HG03565 (cell line): Measurements from ENCODE around the gene PRDX6.
"Not testable (repeated sequence)": the region's sequence is repeated elsewhere in the genome, so short reads cannot be mapped to it uniquely, and the experiment has no call there.

Source experiments
- ATAC-seq: cut with Tn5 transposase; IDR thresholded peaks from one replicate; pipeline ENCODE4 v1.9.1; 2021; ENCODE audit warnings: mild to moderate bottlenecking, moderate library complexity; ENCODE audit not compliant: unreplicated experiment

Gene PRDX6, protein sequence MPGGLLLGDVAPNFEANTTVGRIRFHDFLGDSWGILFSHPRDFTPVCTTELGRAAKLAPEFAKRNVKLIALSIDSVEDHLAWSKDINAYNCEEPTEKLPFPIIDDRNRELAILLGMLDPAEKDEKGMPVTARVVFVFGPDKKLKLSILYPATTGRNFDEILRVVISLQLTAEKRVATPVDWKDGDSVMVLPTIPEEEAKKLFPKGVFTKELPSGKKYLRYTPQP

DNA sequence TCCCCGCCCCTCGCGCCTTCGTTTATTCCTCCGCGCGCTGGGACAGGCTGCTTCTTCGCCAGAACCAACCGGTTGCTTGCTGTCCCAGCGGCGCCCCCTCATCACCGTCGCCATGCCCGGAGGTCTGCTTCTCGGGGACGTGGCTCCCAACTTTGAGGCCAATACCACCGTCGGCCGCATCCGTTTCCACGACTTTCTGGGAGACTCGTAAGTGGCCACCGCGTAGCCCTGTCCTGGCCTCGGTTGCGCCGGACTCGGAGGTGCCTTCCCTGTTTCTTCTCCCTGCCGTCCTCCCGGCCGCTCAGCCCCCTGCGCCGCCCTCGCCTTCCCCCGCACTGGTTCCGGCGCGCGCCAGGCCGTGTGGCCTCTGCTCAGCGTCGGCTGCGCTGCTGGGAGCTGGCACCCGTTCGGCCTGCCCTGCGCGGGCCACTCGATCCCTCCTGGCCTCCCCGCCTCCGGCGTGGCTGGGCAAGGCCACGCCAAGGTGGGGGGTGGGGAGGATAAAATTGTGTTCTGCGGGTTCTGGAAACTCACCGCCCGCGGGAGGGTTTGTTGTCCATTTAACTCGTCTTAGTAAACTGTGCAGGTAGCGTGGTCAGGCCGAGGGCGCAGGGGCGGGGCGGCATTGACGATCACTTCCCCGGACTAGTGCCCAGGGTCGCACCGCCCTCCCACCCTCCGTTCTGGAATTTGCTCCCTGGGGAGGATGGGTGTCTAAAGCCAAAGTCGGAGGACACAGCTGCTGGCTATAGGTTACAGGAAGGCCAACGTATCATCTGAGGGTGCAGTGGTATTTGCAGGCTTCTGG lies at the start of gene PRDX6:
Gene PRDX6 (plus strand): TSS at position 50 of the 808 bp plus-strand sequence. CDS start 63 bp downstream, at position 113.
- ATAC-seq, result peak; percentile 20

DNA sequence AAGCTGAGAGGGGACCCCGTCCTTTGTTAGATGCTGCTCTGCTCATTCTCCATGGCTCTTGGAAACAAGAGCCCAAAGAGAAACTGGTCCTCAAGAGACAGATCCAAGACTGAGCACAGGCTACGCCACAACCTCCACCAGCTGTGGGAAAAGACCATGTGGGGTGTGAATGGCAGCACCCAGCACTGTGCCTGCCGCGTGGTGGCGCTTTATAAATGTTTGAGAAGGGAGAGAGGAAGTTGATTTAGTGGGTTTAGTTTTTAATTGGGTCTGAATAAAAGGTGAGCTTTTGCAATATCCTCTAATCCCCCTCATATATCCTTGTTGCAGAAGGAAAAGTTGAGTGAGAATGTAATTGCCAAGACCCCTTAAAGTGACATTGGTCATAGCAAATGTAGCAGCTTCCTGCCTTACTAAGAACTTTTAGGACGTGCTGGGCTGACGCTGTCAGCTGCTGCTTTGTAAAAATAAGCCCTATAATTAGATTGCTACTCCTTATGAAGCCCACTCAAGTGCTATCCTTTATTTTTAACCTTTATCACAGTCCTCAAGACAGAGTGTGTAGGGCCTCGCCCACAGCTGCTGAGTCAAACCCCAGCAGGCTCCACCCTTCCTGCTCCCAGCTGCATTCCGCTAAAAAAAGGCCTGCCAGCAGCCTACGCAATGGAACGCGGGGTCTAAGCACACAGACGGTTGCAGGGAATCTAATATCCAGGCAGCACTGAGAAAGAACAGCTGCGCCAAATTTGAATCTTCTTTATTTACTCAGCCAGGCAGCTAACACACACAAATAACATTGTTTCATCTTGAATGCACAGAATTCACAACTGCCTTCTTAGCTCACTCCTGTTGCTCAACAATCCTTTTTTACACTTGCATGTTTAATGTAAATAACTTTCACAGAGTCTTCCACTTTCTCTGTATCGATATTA lies 47.4 kb upstream of the PRDX6 start:
- ATAC-seq, result peak; percentile 61

DNA sequence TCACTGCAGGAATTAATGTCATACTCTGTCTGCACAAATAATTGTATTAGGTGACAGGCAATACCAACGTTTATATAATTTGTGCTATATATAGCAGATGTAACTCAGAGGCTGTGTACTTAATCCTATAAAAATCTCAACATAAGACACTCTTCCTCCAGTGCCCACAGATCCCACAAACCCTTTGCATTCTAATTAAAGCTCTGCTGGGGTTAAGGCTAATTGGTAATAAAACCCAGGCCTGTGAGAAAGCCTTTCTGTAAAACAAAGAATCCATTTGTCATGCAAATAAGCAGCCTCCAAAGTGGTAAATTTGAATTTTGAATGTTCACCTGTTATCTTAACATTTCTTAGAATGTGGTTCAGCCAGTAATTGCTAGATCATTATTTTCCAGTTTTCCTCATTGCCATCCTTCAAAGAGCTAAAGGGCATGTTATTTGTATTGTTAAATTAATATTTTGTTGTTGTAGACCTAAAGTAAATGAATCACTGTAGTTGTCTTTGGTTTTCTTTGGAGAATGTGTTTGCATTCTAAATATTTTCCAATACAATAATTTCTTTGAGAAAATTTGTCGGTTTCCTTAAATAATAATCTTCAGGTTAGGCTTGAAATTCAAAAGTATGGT lies 46.3 kb upstream of the PRDX6 start:
- ATAC-seq, result no peak

DNA sequence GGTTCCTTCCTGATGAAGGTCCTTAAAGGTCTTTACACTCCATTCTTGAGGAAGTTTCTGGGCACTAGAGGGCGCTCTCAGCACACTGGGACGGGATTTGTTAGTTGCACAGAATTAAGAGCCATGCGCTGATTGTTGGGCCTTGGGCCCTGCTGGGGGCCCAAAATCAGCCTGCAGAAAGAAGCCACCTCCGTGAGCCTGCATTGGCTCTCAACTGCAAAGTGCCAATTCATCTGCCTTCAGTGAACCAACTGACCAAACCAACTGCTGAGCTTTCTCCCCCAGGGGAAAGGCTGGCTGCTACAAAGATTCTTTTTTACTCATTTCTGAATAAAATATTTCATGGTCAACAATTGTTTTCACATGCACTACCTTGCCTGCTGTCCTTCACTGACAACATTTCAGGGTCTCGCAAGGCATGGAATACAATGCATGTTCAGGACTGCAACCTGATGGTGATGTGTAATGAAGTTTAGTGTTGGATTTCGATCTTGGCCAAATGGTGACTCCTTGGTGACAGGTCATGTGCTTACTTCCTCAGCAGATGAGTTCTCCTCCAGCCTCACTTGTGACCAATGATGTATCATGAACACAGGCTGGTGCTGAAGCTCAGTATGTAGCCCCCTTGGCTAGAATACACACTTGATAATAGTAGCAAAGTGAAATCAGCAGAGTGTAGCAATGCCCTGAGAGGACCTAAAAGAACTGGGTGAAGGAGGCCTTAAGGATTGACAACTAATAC lies 45.7 kb upstream of the PRDX6 start:
- peak; percentile 49 for ATAC-seq

DNA sequence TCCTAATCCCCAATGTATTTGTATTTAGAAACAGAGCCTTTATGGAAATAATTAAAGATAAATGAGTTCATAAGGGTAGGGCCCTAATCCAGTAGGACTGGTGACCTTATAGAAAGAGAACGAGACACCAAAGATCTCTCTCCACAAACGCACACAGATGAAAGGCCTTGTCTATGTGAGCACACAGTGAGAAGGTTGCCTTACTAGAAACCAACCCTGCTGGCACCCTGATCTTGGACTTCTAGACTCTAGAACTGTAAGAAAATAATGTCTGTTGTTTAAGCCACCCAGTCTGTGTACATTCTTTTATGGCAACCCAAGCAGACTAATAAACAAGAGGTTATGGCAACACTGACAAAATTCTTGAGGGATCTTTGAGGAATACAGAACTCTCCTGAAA lies 44.8 kb upstream of the PRDX6 start:
- ATAC-seq, result no peak

DNA sequence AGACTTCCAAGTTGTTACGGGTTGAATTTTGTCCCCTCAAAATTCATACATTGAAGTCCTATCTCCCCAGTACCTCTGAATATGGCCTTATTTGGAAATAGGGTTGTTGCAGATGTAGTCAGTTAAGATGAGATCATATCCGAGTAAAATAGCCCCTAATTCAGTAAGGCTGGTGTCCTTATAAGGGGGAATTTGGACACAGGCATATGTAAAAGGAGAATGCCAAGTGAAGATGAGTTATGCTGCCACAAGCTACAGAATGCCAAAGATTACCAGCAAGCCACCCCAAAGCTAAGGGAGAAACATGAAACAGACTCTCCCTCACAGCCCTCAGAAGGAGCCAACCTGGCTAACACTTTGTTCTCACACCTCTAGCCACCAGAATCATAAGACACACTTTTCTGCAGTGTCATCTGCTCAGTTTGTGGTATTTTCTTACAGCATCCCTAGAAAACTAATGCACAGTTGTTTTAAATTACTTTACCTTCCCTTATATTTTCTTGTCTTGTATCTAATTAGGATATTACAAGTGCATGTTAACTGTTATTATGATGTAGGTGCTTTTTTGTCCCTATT lies 43.3 kb upstream of the PRDX6 start:
- ATAC-seq, result no peak

DNA sequence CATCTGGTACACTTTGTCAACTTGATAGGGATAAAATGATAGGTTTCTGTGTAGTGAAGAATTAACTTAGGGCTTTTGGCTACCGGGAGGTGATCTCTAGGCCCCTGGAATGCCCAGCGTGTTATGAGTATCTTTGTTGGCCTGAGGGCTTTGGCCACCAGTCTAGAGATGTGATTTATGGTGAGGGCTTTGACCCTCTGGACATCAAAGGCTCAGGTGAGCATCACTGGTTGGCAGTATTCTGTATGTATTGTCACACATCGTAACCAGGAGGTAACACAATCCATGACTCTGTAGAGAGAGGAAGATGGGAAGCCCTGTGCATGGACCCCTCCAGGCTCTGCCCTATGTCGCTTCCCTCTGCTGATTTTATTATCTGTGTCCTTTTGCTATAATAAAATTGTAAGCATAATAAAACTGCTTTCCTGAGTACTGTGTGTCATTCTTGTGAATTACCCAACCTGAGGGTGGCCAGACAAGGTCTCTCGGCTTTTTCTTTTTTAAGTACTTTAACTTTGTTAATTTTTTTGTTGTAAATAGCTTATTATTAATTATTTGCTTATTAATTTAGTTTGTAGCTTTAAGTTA lies 40.2 kb upstream of the PRDX6 start:
- ATAC-seq, result no peak

DNA sequence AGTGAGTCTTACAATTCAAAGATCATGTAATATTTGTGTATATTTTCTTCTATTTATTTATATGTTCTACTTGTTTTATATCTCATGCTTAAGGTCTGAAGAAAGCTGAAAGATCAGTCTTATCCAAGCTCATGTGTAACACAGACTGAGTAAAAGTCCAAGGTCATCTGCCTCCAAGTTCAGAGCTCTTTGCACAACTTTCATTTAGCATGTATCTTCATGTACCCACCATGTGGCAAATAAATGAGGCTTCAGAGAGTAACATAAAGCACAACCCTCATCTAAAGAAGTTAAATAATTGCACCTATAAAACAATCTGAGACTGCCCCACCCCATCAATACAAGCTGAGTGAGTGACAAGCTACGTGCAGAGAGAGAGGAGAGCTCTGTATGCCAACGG lies 38.5 kb upstream of the PRDX6 start:
- ATAC-seq, result no peak

DNA sequence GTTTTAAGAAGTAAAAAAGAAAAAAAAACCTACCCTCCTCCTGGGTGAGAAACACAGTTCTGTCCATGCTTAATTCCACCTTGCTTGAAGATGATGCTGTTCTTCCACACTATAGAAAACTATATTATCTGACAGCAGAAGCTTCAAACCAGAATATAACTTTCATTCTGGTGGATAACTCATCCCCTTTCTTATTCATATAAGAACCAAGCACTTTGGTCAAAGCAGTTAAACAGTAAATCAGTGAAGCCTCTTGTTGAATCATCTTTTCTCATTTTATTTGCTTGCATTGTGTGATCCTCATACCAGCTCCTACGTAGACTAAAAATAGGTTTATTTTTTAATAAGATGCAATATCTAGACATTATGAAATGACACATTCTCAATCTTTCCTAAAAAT lies 36.7 kb upstream of the PRDX6 start:
- ATAC-seq, result no peak

DNA sequence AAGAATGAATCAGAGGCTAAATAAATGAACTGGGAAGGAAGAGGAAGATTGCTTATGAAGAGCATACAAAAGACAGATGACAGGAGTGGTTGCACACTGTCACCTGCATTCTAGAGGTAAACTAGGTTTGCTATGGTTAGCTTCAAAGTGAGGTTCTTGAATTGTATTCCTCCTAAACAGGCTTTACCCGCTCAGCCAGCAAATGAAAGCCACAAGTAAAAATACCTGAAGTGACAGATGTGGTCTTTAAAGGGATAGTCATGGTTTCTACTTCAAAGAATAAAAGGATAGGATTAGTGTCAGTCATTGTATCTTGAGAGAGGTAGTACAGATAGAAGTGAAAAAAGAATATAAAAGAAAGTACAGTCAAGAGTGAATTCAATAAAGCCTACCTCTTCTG lies 32.4 kb upstream of the PRDX6 start:
- ATAC-seq, result peak; percentile 48

DNA sequence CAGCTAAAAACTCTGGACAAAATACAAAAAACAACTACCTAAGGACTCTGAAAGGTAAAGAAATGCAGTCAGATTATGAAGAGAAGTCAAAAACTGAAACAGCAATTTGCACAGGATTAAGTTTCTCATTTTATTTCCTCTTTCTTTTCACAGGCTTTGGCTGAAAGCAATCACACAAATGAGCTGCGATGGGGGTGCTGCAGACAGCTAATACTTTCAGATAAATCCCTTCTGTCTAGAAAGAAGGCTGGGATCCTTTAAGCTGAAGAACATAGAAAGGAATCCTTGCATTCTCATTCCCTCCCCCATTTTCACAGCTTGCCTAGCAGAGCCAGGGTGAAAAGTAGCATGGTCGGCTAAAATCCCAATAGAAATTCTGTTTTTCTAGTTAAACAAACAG lies 32.0 kb upstream of the PRDX6 start:
- ATAC-seq, result peak; percentile 24

DNA sequence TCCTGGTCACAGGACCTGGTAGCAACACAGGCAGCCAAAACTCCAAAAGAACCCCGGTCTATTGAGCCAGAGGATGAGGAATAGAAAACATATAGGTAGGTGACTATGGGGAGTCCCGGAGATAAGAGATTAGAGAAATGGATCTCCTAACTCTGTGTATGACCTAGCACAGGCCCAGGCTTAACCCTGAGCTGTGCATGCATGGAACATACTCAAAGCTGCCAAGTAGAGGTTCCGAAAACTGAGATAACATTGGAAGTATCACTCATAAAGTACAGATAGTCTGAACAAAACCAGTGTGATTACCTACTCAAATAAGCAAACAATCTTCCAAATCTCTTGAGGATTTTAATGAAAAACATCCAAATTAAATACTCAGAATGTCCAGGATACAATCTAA lies 31.5 kb upstream of the PRDX6 start:
- ATAC-seq, result no peak

DNA sequence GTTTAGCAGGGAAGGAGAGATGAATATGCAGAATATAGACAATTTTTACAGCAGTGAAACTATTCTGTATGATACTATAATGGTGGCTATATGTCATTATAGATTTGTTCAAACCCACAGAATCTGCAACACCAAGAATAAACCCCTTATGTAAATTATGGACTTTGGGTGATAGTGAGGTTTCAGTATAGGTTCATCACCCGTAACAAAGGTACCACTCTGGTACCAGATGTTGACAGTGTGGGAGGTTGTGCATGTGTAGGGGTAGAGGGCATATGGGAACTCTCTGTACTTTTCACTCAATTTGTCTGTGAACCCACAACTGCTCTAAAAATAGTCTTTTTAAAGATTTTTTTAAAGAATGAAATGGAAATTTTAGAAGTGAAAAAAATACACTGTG lies 29.9 kb upstream of the PRDX6 start:
- no peak for ATAC-seq

DNA sequence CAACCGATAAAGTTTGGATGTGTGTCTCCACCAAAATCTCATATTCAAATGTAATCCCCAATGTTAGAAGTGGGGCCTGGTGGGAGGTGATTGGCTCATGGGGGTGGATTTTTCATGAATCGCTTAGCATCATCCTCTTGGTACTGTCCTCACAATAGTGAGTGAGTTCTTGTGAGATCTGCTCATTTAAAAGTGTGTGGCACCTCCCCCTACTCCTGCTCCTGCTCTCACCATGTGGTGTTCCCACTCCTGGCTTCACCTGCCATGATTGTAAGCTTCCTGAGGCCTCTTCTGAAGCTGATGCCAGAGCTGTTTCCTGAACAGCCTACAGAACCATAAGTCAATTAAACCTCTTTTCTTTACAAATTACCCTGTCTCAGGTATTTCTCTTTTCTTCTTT lies 28.2 kb upstream of the PRDX6 start:
- no peak for ATAC-seq

DNA sequence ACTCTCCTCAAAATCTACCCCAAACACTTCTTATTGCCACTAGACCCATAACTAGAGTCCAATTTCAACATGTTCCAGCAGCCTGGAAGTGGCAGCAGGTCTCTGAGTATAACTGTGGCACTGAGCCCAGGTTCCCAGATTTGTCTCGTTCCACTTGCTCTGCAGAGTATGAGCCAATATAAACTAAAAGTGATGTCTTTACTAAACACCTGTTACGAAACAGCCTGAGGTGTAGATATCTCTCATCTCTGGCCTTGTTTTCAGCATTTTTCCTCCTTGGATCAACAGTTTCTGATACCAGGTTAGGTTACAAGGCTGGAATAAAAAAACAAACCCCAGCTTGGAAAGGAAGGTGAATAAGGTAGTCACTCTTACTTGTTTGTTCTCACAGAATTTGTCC lies 25.2 kb upstream of the PRDX6 start:
- ATAC-seq, result no peak

DNA sequence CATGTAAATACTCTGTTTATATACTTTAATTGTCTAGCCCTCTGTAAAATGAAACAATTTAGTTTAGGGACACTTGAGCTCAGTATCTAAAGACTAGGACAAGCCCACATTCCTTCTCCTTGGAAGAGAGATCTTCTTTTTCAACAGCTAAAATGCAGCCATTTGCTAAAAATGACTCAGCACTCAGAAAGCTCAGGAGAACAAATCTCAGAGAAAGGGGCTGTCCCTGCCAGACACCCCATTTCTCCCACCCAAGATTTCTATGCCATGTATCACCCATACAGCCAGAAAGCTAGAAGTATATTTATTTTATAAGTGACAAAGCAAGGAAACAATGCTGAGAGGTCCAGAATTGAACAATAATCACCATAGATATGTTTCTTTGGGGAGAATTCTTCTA lies 23.2 kb upstream of the PRDX6 start:
- no peak for ATAC-seq

DNA sequence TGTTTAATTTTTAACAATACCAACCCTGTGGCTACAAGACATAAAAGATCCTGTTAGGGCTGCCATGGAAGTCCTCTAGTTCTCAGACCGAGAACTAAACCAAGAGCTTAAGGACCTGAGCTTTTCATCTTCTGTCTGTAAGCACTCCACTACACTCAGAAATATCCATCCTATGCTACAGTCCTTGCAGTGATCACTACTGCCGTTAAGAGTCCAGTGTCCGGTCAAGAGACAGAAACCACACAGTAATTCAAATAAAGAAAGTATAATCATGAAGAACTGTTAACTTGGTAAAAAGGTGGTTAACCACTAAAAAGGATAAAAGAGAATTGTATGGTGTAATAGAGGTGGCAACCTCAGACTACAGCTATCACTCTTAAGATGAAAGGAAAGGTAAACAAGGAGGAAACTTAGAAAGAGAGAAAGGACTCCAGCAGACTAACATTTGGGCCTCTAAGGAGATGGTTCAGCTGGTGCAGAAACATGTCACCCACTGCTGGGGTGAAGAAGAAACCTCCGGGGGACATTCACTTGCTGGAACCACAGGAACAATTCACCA lies 22.1 kb upstream of the PRDX6 start:
- no peak for ATAC-seq

DNA sequence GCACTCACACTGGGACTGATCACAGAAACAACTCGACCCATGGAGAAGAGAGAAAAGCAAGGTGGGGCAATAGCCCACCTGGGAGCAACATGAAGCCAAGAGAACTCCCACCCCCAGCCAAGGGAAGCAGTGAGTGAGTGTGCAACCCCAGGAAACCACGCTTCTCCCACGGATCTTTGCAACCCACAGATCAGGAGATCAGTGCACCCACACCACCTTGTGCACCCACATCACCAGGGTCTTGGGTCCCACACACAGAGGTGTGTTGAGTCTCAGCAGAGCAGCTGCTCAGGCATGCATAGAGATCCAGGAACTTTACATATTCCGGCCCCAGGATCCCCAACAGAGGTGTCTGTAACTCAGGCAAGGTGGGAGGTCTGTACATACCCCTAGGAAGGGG lies 17.2 kb upstream of the PRDX6 start:
- no peak for ATAC-seq

DNA sequence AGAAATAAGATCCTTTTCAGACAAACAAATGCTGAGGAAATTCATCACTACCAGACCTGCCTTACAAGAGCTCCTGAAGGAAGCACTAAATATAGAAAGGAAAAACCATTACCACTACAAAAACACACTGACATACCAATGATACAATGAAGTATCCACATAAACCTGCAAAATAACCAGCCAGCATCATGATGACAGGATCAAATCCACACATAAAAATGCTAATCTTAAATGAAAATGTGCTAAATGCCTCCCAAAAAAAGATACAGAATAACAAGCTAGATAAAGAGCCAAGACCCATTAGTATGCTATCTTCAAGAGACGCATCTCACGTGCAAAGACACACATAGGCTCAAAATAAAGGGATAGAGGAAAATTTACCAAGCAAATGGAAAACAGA lies 14.5 kb upstream of the PRDX6 start:
- ATAC-seq, result not testable (repeated sequence)
